SU-DHL-6 (cell line): ENCODE measurements around the gene CDKN2B.

Source experiments
- CTCF ChIP-seq: fragments of 200-600 bp; sonication (generic); IDR thresholded peaks from one replicate; pipeline ENCODE4 v1.5.1; 2017; ENCODE audit warnings: antibody characterized with exemption, mild to moderate bottlenecking, low read length, moderate library complexity; ENCODE audit not compliant: insufficient read depth, poor library complexity, severe bottlenecking
- EZH2phosphoT487 ChIP-seq: fragments of 200-600 bp; sonication (generic), shearing (Covaris generic); conservative IDR thresholded peaks from 2 replicates; pipeline ENCODE4 v1.6.1; 2018; ENCODE audit warnings: mild to moderate bottlenecking, antibody characterized with exemption, low read length, moderate library complexity, mixed read lengths

- TF ChIP-seq CTCF (no peak), EZH2phosphoT487 (no peak)
Measured at GRCh38 chr9:22056402-22056801, 47.3 kb upstream of the CDKN2B start.
